ENCODE results near the gene PRKN.
A peak's percentile ranks its signal among the peaks of the same experiment; 100 is the strongest.

PRKN gene

DNA sequence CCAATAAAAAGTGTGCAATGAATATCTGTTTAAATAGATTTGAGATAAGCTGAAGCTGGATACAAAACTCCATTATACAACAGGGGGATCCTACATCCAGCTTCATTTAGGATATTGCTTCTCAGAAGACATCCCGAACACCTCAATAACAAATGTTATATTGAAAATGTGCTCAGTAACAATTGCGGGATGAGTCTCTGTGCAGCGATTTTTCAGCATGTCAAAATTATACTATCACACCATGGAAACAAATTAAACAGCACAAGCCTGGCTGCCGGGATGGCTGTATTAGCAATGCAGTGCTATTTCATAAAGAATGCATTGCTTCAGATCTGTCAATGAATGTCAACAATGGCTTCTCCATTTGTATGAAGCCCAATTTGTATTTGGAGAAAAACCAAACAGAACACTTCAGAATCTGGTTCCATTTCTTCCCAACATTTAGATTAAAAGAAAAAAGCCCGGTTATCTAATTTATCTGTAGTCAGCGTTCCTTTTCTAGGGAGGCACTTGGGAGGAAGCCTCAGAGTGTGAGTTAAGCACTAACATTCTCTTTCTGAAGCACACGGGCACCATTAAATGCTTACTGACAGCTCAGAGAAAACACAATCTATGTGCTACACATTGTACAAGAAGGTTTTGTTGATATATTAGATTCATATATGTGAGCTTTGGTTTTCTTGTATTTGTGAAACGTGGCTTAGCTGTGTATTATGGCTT, 1142.8 kb downstream of the PRKN start:
- TF ChIP-seq, protein P1, sequence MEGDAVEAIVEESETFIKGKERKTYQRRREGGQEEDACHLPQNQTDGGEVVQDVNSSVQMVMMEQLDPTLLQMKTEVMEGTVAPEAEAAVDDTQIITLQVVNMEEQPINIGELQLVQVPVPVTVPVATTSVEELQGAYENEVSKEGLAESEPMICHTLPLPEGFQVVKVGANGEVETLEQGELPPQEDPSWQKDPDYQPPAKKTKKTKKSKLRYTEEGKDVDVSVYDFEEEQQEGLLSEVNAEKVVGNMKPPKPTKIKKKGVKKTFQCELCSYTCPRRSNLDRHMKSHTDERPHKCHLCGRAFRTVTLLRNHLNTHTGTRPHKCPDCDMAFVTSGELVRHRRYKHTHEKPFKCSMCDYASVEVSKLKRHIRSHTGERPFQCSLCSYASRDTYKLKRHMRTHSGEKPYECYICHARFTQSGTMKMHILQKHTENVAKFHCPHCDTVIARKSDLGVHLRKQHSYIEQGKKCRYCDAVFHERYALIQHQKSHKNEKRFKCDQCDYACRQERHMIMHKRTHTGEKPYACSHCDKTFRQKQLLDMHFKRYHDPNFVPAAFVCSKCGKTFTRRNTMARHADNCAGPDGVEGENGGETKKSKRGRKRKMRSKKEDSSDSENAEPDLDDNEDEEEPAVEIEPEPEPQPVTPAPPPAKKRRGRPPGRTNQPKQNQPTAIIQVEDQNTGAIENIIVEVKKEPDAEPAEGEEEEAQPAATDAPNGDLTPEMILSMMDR (IDR thresholded peaks at IDR 0.05; ENCODE audit: poor library complexity, severe bottlenecking) = no peak
- peak overlapping the region; percentile 70 for H3K27ac ChIP-seq (ENCODE audit: poor library complexity, severe bottlenecking)
- DNase-seq (ENCODE audit: low spot score) = no peak
- no peak for ATAC-seq (ENCODE audit: low read depth)
- H3K36me3 ChIP-seq (ENCODE audit: low read depth) = no peaks in the 10 kb centered on the region
- H3K9me3 ChIP-seq (ENCODE audit: severe bottlenecking) = no peaks in the 10 kb centered on the region
- no peak overlapping the region for H3K4me3 ChIP-seq (ENCODE audit: severe bottlenecking)
- peaks cover 19% of the 10 kb centered on the region for H3K4me1 ChIP-seq (ENCODE audit: insufficient read depth, poor library complexity, severe bottlenecking)
- no peaks in the 10 kb centered on the region for H3K27me3 ChIP-seq (ENCODE audit: insufficient read depth, poor library complexity, severe bottlenecking)

DNA sequence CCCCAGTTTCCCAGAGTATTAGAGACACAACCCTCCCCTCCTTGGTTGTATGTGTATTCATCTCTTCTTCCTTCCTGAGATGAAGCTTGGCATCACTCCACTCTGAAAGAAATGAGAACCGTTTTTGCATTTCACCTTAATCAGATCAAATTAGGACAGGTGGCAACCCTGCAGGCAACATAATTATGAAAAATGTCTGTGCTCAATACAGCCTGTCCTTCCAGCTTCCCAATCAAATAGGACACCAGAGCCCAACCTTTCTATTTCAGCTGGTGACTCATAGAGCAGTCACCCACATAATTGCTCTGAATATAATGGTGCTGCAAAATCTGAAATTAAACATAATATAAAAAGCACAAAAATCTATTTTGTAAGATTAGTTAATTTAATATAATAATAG, 1143.5 kb downstream of the PRKN start:
- H3K4me1 ChIP-seq (ENCODE audit: insufficient read depth, poor library complexity, severe bottlenecking) = peaks cover 19% of the 10 kb centered on the region
- peak; percentile 89 for ATAC-seq (ENCODE audit: low read depth)

DNA sequence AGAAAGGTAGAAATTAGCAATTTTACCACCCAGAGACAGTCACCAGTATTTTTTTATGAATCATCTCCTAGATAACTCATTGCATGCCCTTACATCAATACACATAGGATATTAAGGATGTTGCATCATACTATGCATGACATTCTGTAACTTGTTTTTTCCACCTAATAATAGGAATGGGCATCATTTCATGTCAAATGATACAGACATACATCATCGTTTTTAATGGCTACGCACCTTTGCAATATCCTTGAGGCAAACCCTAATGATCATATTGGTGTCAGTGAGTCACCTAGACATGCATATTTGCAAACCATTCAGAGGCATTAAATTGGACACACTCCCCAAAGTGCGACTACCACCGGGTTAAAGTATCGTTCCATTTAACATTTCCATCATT, 1144.0 kb downstream of the PRKN start:
- DNase-seq (ENCODE audit: low spot score) (no peak), ATAC-seq (ENCODE audit: low read depth) (peak; percentile 79)
- Histone ChIP-seq H3K27ac (ENCODE audit: poor library complexity, severe bottlenecking) (peak overlapping the region; percentile 70), H3K4me1 (ENCODE audit: insufficient read depth, poor library complexity, severe bottlenecking) (peaks cover 19% of the 10 kb centered on the region), H3K27me3 (ENCODE audit: insufficient read depth, poor library complexity, severe bottlenecking) (no peaks in the 10 kb centered on the region), H3K36me3 (ENCODE audit: low read depth) (no peaks in the 10 kb centered on the region), H3K4me3 (ENCODE audit: severe bottlenecking) (no peak overlapping the region), H3K9me3 (ENCODE audit: severe bottlenecking) (no peaks in the 10 kb centered on the region)
- TF ChIP-seq, protein P1 (IDR thresholded peaks at IDR 0.05; ENCODE audit: poor library complexity, severe bottlenecking) = no peak

More for the DNA sequence above, 1143.5 kb downstream of the PRKN start:
- Histone ChIP-seq H3K27me3 (ENCODE audit: insufficient read depth, poor library complexity, severe bottlenecking) (no peaks in the 10 kb centered on the region), H3K9me3 (ENCODE audit: severe bottlenecking) (no peaks in the 10 kb centered on the region), H3K36me3 (ENCODE audit: low read depth) (no peaks in the 10 kb centered on the region), H3K4me3 (ENCODE audit: severe bottlenecking) (no peak overlapping the region), H3K27ac (ENCODE audit: poor library complexity, severe bottlenecking) (peak overlapping the region; percentile 70)
- TF ChIP-seq, protein P1 (IDR thresholded peaks at IDR 0.05; ENCODE audit: poor library complexity, severe bottlenecking) = no peak
- no peak for DNase-seq (ENCODE audit: low spot score)

DNA sequence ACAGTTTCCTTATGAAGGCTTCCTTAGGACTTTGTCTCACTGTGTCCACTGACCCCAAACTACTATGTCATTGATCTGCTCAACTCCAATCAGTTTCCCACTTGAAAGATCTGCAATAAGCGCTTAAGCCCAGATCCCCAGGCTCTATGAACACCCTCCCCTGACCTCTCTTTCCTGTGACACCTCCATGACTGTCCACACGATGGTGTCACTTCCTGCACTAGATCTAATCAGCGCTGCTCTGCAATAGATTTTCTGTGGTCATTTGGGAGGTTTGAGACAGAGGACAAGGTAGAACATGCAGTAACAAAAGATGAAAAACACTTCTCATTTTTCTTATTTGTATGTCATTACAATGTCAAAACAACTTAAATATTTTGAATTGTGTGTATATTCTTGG, 1149.1 kb downstream of the PRKN start:
- ATAC-seq (ENCODE audit: low read depth) (0 out of 3 replicates have a peak, but pooled peaks have one; percentile 40), DNase-seq (ENCODE audit: low spot score) (no peak)
- Histone ChIP-seq H3K4me3 (ENCODE audit: severe bottlenecking) (no peak overlapping the region), H3K9me3 (ENCODE audit: severe bottlenecking) (no peaks in the 10 kb centered on the region), H3K27ac (ENCODE audit: poor library complexity, severe bottlenecking) (no peak overlapping the region), H3K36me3 (ENCODE audit: low read depth) (no peaks in the 10 kb centered on the region), H3K4me1 (ENCODE audit: insufficient read depth, poor library complexity, severe bottlenecking) (peaks cover 9% of the 10 kb centered on the region), H3K27me3 (ENCODE audit: insufficient read depth, poor library complexity, severe bottlenecking) (no peaks in the 10 kb centered on the region)
- TF ChIP-seq, protein P1 (IDR thresholded peaks at IDR 0.05; ENCODE audit: poor library complexity, severe bottlenecking) = no peak
